GM19397 (cell line): ENCODE measurements around the gene PDF.

Experiments
- ATAC-seq: cut with Tn5 transposase; IDR thresholded peaks from one replicate; pipeline ENCODE4 v1.9.1; 2021; ENCODE audit warnings: mild to moderate bottlenecking, moderate library complexity; ENCODE audit not compliant: unreplicated experiment

The PDF gene

DNA sequence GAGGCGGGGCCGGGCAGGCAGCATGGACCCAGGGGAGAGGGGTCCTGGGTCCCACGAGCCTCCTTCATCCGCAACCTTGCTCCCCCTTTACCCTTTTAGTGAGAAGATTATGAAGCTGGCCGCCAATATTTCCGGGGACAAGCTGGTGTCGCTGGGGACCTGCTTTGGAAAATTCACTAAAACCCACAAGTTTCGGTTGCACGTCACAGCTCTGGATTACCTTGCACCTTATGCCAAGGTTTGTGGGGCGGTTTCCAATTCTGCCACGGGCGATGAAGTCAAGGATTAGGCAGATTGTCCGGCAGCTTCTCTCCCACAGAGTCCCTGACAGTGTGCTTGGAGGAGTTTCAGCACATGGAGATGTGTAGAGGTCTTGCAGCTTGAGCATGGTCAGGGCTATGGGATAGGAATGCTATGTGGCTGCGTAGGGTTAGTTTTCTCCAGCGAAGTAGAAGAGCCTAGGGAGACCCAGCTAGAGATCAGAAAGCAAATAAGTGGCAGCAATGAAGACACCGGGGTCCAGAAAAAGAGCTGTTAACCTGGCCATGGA is 9.8 kb upstream of the PDF start:
- no peak for ATAC-seq

DNA sequence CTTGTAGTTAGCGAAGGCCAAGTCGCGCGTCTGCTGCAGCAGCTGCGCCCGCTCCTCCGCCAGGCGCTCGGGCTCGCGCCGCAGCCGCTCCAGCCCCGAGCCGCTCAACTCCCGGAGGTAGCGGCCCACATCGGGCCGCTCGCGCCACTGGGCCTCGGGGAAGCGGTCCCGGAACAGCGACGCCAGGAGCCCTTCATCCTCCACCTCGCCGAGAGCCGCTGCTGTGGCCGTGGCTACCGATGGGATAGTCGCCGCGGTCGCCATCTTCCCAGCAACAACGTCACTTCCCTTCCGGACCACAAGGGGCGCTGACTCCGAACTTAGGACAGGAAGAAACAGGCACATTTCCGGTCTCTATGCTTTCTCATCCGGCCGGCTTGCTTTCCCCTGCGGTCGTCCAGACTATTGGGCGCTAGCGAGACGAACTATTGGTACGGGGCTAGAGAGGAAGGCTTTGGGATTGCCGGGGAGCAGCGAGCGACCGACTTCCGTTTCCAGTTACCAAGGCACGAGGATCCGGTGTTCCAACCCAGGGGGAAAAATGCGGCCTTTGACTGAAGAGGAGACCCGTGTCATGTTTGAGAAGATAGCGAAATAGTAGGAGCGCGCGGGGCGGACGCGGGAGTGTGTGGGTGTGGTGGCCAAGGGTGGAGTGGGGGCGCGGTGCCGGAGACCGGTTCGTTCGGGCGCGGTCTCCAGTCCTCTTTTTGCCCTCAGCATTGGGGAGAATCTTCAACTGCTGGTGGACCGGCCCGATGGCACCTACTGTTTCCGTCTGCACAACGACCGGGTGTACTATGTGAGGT is 9.1 kb upstream of the PDF start, which contains the start of the genes COG8 and NIP7:
COG8 (minus strand) TSS at position 276 of the 806 bp plus-strand sequence; CDS start at position 264, 12 bp downstream.
NIP7 (plus strand) TSS at position 484 of the 806 bp plus-strand sequence; CDS start at position 542, 58 bp downstream.
- peak; percentile 86 for ATAC-seq

DNA sequence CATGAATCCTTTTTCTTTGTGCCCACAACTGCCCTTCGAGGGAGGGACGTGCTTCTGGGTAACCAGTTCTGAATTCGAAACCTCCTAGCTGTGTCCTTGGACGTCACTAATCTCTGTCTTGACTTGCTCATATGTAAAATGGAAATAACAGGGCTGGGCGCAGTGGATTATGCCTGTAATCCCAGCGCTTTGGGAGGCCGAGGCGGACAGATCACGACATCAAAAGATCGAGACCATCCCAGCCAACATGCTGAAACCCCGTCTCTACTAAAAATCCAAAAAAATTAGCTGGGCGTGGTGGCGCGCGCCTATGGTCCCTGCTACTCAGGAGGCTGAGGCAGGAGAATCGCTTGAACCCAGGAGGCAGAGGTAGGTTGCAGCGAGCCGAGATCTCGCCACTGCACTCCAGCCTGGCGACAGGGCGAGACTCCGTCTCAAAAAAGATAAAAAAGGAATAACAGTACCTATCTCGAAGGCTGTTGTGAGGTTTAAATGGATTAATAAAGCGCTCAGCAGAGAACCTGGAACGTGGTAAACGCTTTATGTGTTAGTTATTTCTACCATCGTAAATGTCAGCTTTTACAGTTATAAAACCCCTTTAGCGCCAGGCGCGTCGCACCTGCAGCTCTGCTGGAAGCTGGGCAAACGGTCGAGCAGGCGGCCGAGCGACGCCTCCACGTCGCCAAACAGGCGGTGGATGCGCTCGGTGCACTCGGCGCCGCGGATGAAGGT is 8.3 kb upstream of the PDF start:
- no peak for ATAC-seq

DNA sequence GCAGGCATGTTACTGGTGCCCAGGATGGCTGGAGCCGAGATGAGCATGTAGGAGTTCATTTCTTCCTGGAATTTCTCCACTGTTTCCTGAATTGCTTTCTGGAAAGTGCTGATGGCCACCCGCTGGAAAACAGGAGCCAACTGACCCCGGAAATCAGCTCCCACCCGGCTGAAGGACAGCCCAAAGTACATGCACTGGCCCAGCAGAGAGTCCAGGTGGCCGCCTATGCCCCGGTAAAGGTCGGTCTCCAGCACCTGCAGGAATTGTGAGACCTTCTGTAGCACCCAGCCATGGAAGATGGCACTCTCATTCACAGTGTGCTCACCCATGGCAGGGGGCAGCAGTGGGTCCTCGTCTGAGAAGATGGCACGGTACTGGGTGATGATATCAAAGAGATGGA is 4.3 kb upstream of the PDF start:
- no peak for ATAC-seq

DNA sequence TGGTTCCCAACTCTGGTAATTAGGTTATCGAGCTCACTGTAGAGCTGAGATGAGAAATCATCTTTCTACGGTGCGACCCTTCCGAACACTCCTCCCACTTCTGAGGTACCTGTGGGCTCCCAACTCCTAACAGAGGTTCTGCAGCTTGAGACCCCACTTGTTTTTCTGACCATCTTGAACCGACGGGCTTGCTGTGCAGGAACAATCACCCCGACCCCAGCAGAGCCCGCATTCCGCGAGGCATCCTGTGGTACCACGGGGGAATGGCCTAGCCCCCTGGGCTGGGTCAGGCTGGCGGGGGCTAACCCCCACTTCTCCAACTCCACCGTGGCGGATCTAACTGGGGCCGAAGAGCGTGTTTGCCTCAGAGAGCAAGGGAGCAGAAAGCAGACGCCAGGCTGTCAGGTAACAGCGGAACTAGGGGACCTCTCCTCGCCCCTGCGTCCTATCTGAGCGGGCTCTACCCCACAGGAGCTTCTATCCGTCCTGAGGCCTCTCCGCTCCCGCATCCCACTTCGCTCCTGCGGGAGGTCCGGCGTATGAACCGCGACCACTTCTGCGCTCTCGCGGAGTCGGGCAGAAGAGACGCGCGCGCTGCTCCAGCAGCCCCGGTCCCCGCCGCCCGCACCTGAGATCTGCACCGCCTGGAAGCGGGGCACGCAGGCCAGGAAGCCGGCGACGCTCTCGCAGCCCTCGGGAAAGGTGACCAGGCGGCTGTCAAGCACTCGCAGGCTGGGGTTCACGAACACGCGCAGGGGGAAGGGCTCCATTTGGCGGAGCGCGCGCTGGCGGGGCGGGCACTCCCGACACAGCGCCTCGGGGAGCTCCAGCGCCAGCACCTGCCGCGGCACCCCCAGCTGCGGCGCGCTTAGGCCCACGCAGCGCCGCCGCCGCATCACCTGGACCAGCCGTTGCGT is 761 bp downstream of the PDF start:
- peak; percentile 38 for ATAC-seq

DNA sequence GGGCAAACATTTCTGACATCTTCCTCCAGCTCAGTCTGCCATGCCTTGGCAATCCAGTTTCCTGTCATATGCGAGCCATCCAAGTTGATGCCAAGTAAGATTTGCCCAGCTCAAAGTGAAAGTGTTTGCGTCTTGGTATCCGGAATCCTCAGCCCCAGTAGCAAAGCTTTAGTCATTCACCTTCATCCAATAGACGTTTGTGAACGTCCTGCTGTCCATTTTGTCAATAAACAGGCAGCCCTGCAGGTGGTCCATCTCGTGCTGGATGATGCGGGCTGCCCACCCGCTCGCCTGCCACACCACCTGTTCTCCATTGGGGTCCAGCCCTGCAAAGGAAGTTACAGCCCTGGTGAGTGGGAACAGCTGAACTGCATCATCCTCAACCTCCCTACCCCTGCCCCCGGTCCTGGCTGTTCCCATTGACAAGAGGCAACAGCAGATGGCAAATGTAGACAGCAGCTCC is 1.5 kb downstream of the PDF start:
- no peak for ATAC-seq

DNA sequence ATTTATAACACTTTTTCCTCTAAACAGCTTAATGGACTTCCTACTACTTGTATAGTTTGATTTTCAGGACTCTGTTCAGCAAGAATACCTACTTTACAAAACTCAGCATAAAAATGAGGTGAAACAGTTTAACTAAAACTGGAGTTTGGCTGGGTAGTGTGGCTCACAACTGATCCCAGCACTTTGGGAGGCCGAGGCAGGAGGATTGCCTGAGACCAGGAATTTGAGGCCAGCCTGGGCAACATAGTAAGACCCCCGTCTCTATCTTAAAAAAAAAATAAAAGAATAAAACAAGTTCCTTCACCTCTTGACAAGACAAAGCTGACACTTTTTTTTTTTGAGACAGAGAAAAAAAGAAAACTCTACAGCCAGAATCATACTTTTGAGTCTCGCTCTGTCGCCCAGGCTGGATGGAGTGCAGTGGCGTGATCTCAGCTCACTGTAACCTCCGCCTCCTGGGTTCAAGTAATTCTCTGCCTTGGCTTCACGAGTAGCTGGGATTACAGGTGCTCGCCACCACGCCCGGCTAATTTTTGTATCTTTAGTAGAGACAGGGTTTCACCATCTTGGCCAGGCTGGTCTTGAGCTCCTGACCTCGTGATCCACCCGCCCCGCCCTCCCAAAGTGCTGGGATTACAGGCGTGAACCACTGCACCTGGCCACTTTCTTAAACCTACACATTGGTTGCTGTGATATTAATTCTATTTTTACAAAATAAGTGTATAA is 2.6 kb downstream of the PDF start:
- no peak for ATAC-seq

DNA sequence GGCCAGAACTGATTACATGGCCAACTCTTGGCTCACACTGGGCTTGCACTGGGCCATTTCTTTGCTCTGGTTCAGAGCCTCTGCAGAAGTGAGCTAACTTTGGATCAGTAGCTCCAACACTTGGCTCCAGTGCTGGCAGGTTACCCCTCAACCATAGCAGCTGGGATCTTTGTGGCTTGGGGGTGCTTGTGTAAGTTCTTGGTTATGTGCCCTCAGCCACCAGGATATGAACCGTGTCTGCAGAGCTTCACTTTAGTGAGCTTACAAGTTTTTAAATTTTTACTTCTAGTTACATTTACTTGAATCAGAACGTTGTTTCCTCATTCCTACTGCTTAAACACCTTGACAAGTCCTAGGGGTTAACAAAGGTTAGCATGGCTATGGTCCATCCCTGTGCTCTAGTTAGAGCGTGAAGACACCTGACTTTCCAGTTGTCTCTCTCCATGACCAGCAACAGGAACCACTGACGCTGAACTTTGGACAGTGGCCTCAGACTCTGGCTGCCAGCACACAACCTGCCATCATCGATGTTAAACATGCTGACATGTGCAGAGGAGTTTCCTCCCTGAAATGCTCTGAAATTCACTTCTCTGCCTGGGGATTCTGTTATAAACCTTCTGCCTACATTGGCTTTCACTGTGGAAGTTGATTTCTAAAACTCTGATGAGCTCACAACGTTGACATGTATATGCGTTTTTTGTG is 4.1 kb downstream of the PDF start:
- no peak for ATAC-seq

DNA sequence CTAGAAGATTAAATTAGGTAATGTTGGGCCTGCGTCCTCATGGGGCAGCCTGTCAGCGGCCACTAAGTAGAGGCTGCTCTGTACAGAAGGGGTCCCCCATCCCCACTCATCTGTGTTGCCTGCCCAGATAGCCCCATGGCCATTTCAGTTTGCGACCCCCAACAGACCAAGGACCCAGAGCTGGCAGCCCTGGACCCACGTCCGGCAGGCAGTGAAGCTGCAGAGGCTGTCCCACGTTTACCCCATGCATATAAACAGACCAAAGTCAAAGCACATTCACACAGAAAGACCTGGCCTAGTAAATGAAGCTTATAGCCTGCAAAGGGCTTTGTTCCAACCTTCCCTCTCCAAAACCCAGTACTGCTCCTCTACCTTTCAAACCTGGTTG is 4.6 kb downstream of the PDF start:
- no peak for ATAC-seq

DNA sequence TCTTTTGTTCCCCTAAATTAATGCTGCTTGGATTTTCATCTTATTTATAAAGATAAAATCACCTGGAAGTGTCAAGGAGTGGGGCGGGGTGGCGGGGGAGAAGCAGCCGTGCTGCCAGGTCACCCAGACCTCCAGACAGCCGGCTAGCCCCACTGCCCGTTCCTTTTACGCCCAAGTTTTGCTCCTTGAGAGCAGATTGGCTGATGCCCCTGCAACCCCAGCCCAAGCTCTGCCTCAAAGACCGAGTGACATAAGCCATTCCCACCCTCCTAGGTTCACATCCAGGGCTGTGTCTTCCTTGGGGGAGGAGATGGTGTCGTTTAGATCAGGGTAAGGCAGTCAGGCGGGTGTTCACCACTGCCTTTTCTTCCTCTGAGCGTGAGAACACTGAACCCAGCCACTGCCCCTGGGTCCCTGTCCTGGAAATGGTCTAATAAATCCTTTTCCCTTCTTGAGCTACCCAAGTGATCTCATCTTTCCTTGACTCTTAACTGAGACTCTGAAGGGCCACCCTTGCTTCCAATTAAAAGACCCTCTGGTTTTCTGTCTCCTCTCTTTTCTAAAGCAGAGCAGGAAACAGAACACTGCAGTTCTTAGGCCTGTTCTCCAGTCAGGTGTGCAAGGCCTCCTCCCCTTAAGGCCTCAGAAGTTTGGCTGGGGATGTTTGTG is 5.7 kb downstream of the PDF start:
- ATAC-seq: no peak

DNA sequence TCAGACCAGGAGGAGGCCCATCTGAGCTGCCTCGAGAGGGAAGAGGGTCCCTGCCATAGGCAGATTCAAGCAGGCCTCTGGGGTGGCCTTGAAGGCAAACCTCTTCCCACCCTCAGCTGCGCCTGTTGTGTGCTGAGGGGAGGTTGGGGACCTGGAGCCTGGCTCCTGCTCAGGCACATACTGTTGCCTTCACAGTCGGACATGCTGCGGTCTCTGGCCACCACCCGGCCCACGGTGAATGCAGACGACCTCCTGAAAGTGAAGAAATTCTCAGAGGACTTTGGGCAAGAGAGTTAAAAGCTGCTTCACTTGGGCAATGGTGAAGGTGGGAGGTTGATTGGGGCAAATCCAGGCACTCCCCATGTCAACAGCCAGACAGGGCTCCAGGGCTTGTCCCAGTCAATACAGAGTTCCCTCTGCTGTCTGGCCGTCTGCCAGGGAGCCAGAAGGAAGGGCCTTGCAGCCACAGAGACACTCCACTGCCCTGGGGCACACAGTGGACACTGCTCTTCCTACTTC is 6.3 kb downstream of the PDF start:
- ATAC-seq: no peak

DNA sequence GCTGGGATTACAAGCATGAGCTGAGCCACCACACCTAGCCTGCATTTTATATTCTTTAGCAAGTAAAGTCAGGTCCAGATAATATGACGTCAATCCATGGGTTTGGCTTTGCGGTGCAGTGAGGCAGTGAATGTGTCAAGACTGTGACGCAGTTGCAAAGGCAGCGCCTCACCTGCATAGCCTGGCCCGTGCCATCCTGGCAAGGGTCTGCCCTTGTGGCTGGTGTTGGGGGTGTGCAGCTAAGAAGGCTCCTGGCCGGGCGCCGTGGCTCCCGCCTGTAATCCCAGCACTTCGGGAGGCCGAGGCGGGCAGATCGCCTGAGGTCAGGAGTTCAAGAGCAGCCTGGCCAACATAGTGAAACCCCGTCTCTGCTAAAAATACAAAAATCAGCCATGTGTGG is 7.0 kb downstream of the PDF start:
- no peak for ATAC-seq

DNA sequence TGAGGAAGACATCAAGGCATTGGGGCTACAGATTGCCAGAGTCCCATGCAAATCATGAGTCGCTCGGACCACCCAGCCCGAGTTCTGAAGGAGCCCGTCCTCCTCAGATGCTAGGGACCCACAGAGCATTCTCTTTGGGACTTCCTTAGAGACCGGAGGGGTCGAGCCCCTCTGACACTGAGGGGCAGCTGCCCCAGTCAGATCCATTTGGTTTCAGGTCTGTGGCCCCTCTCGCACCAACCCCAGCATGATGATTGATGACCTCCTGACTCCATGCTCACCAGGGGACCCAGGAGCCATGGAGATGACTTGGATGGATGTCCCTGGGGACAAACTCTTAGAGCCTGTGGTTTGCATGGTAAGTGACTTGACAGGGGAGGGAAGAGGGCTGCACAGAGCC is 8.0 kb downstream of the PDF start:
- no peak for ATAC-seq

DNA sequence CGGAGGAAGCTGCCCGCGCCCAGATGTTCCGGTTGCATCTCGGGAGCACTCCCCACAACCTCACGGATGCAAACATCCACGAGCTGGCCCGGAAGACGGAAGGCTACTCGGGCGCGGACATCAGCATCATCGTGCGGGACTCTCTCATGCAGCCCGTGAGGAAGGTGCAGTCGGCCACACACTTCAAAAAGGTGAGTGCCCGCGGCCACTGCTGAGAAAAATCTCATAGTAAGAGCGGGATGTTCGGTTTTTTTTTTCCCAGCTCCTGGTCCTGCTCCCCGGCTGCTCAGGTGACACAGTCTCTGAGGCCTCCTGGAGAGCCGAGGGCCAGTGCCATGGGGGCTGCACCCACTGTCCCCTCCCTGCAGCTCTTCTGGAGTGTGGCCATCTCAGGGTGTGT is 9.3 kb downstream of the PDF start:
- no peak for ATAC-seq

DNA sequence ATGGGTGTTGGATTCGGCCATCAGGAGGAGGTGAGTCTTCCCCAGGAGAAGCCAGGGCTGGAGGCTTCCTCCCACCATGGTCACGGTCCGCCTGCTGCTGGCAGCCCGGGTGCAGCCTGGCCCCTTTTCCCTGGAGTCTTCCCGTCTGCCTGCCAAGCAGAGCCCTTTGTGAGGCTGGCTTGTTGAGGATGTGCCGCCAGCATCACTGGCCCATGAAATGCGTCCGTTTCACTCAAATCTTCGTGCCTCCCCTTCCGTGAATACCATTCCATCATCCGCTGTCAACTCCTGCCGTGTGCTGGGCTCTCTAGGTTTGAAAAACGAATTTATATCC is 9.7 kb downstream of the PDF start:
- ATAC-seq: no peak

DNA sequence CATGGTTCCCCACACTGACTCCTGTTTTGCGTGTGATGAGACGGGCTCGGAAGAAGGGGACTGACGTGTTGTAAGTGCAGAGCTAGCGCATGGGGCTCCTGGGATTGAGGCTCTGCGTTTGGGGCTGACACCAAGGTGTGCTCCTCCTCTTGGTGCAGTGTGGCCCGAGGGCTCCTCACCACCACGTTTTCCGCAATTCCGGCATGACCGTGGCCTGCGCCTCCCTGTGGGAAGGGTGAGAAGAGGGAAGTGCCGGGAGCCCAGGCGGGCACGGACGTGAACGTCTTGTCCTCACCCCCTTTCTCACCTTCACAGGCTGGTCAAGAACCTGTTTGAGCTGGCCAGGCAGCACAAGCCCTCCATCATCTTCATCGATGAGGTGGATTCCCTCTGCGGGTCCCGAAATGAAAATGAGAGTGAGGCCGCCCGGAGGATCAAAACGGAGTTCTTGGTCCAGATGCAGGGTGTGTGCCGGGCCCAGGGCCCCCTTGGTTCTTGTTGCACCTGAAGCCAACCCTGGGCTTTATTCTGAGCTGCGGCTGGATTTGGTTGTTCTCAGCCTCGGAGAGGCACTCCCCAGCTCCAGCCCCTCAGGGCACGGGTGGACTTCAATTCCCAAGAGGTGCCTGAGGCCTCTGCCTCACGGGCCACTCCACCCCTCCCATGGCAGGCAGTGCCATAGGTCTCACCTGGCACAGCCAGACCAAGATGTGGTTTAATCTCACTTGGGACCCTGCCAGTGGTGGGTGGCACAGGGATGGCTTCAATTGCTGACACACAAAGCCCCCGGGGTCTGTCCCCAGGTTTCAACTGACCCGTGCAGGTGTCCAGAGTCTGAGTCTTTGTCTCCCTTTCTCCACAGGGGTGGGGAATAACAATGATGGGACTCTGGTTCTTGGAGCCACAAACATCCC is 10.3 kb downstream of the PDF start:
- no peak for ATAC-seq

DNA sequence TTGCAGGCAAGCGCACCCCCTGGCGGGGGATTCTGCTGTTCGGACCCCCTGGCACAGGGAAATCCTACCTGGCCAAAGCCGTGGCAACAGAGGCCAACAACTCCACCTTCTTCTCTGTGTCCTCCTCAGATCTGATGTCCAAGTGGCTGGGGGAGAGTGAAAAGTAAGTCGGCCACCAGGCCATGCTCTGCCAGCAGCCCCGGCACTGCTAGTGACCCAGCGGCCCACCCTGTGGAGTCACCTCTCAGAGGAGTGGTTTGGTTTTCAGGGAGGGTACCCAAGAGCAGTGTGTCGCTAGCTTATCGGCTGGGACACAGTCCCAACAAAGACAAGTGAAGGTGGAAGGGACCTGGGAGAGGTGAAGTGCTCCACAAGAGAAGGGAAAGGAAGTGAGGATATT is 11.0 kb downstream of the PDF start:
- no peak for ATAC-seq

DNA sequence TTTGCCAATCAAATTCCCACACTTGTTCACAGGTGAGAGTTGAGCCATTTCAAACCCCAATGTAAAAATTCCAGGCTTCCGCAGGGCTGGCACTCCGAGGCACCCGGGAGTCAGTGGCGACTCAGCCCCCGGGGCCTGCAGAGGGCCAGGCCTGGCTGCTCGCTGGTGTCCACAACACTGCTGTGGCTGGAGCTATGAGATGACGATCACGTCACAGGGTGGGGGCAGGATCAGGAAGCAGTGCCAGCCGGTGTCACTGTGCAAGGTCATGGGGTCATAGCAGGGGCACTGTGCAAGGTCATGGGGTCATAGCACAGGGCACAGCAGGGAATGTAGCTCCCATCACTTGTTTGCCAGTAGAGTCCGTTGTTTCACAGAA is 11.5 kb downstream of the PDF start:
- no peak for ATAC-seq
